ENCODE data around the gene ARL6IP4. TPM values are rescaled to one million over a fixed set of nuclear protein-coding genes. Genes with fewer than 3 reads are reported as not detected.

The ARL6IP4 gene
- total and polyA plus RNA-seq, 10 of the 15 experiments (the other 5 are each of a cell fraction or from before 2014, with no cell fraction given): 2.5 to 320 (median 188) TPM

Small RNA genes lying within 50 kb of the gene (microRNA-seq; reads per million reads assigned to microRNA genes)
- gene MIR4304: not detected

Small RNA genes lying within 50 kb of the gene (small RNA-seq; reads per million reads assigned to genes)
- gene ARL6IP4: not detected
- gene MIR4304: not detected

Other genes starting within 250 kb of the ARL6IP4 start
Only the 7 nearest of the 8 such genes appear.
- 46.7 and 51.8 TPM in 2 replicates for gene DENR, start 227.9 kb upstream of the ARL6IP4 start, total RNA-seq (2014; rRNA removed)
- gene DENR, start 227.9 kb upstream of the ARL6IP4 start, total RNA-seq (2014; rRNA removed; fragmentation: Illumina TruSeq; extraction: Trizol): 60.4 and 61.4 TPM in 2 replicates
- 52.0 and 54.3 TPM in 2 replicates for gene DENR, start 227.9 kb upstream of the ARL6IP4 start, total RNA-seq (2021)
- 55.6 and 96.0 TPM in 2 replicates for gene DENR, start 227.9 kb upstream of the ARL6IP4 start, polyA plus RNA-seq (2011; rRNA removed)
- 67.8 and 74.6 TPM in 2 replicates for gene DENR, start 227.9 kb upstream of the ARL6IP4 start, polyA plus RNA-seq (2014; fragmentation: Illumina TruSeq; extraction: Trizol)
- 10 to 100 TPM; 29.4 to 44.5 TPM for gene DENR, start 227.9 kb upstream of the ARL6IP4 start, polyA plus RNA-seq (2014; fragmentation: Nextera tagmentation; extraction: Ambion mirVana)
- 50.9 and 61.1 TPM in 2 replicates for gene DENR, start 227.9 kb upstream of the ARL6IP4 start, polyA plus RNA-seq (2014; rRNA removed)
- gene DENR, start 227.9 kb upstream of the ARL6IP4 start, polyA plus RNA-seq (2016; fragmentation: Nextera tagmentation; extraction: Ambion mirVana): 10 to 100 TPM; 94.2 to 97.7 TPM
- 0.28 and 0.33 TPM in 2 replicates for gene CCDC62, start 206.1 kb upstream of the ARL6IP4 start, total RNA-seq (2014; rRNA removed)
- gene CCDC62, start 206.1 kb upstream of the ARL6IP4 start, total RNA-seq (2014; rRNA removed; fragmentation: Illumina TruSeq; extraction: Trizol): 0.41 and 0.54 TPM in 2 replicates
- 0.48 and 0.59 TPM in 2 replicates for gene CCDC62, start 206.1 kb upstream of the ARL6IP4 start, total RNA-seq (2021)
- 0.39 and 0.69 TPM in 2 replicates for gene CCDC62, start 206.1 kb upstream of the ARL6IP4 start, polyA plus RNA-seq (2011; rRNA removed)
- gene CCDC62, start 206.1 kb upstream of the ARL6IP4 start, polyA plus RNA-seq (2014; fragmentation: Illumina TruSeq; extraction: Trizol): 0.29 and 0.54 TPM in 2 replicates
- gene CCDC62, start 206.1 kb upstream of the ARL6IP4 start, polyA plus RNA-seq (2014; fragmentation: Nextera tagmentation; extraction: Ambion mirVana): under 1 TPM; 0.08 to 0.09 TPM
- gene CCDC62, start 206.1 kb upstream of the ARL6IP4 start, polyA plus RNA-seq (2014; rRNA removed): 0.20 and 0.32 TPM in 2 replicates
- gene CCDC62, start 206.1 kb upstream of the ARL6IP4 start, polyA plus RNA-seq (2016; fragmentation: Nextera tagmentation; extraction: Ambion mirVana): under 1 TPM; 0.16 to 0.25 TPM
- gene HIP1R, start 145.2 kb upstream of the ARL6IP4 start, total RNA-seq (2014; rRNA removed): 23.3 and 27.7 TPM in 2 replicates
- 6.9 and 10.2 TPM in 2 replicates for gene HIP1R, start 145.2 kb upstream of the ARL6IP4 start, total RNA-seq (2014; rRNA removed; fragmentation: Illumina TruSeq; extraction: Trizol)
- gene HIP1R, start 145.2 kb upstream of the ARL6IP4 start, total RNA-seq (2021): 20.7 and 21.7 TPM in 2 replicates
- 1.1 and 1.6 TPM in 2 replicates for gene HIP1R, start 145.2 kb upstream of the ARL6IP4 start, polyA plus RNA-seq (2011; rRNA removed)
- 3.4 and 10.4 TPM in 2 replicates for gene HIP1R, start 145.2 kb upstream of the ARL6IP4 start, polyA plus RNA-seq (2014; fragmentation: Illumina TruSeq; extraction: Trizol)
- gene HIP1R, start 145.2 kb upstream of the ARL6IP4 start, polyA plus RNA-seq (2014; fragmentation: Nextera tagmentation; extraction: Ambion mirVana): under 1 TPM; 0.18 to 0.35 TPM
- 19.9 and 20.8 TPM in 2 replicates for gene HIP1R, start 145.2 kb upstream of the ARL6IP4 start, polyA plus RNA-seq (2014; rRNA removed)
- 10 to 100 TPM; 12.9 to 14.4 TPM for gene HIP1R, start 145.2 kb upstream of the ARL6IP4 start, polyA plus RNA-seq (2016; fragmentation: Nextera tagmentation; extraction: Ambion mirVana)
- gene VPS37B, start 84.6 kb upstream of the ARL6IP4 start, total RNA-seq (2014; rRNA removed): 47.5 and 53.3 TPM in 2 replicates
- gene VPS37B, start 84.6 kb upstream of the ARL6IP4 start, total RNA-seq (2014; rRNA removed; fragmentation: Illumina TruSeq; extraction: Trizol): 22.3 and 26.5 TPM in 2 replicates
- 68.6 and 68.7 TPM in 2 replicates for gene VPS37B, start 84.6 kb upstream of the ARL6IP4 start, total RNA-seq (2021)
- gene VPS37B, start 84.6 kb upstream of the ARL6IP4 start, polyA plus RNA-seq (2011; rRNA removed): 11.7 and 13.0 TPM in 2 replicates
- gene VPS37B, start 84.6 kb upstream of the ARL6IP4 start, polyA plus RNA-seq (2014; fragmentation: Illumina TruSeq; extraction: Trizol): 20.1 and 29.5 TPM in 2 replicates
- 1 to 10 TPM in 1 of 2 experiments, under 1 TPM in 1; 0.66 to 1.7 TPM for gene VPS37B, start 84.6 kb upstream of the ARL6IP4 start, polyA plus RNA-seq (2014; fragmentation: Nextera tagmentation; extraction: Ambion mirVana)
- gene VPS37B, start 84.6 kb upstream of the ARL6IP4 start, polyA plus RNA-seq (2014; rRNA removed): 54.0 and 63.8 TPM in 2 replicates
- gene VPS37B, start 84.6 kb upstream of the ARL6IP4 start, polyA plus RNA-seq (2016; fragmentation: Nextera tagmentation; extraction: Ambion mirVana): 10 to 100 TPM; 49.7 to 52.6 TPM
- gene ABCB9, start 14.2 kb upstream of the ARL6IP4 start, total RNA-seq (2014; rRNA removed): 4.0 and 4.1 TPM in 2 replicates
- gene ABCB9, start 14.2 kb upstream of the ARL6IP4 start, total RNA-seq (2014; rRNA removed; fragmentation: Illumina TruSeq; extraction: Trizol): 2.7 and 3.0 TPM in 2 replicates
- 3.7 and 4.9 TPM in 2 replicates for gene ABCB9, start 14.2 kb upstream of the ARL6IP4 start, total RNA-seq (2021)
- 0.58 and 0.85 TPM in 2 replicates for gene ABCB9, start 14.2 kb upstream of the ARL6IP4 start, polyA plus RNA-seq (2011; rRNA removed)
- gene ABCB9, start 14.2 kb upstream of the ARL6IP4 start, polyA plus RNA-seq (2014; fragmentation: Illumina TruSeq; extraction: Trizol): 0.65 and 1.4 TPM in 2 replicates
- under 1 TPM; 0.37 to 0.43 TPM for gene ABCB9, start 14.2 kb upstream of the ARL6IP4 start, polyA plus RNA-seq (2014; fragmentation: Nextera tagmentation; extraction: Ambion mirVana)
- gene ABCB9, start 14.2 kb upstream of the ARL6IP4 start, polyA plus RNA-seq (2014; rRNA removed): 4.6 and 5.3 TPM in 2 replicates
- gene ABCB9, start 14.2 kb upstream of the ARL6IP4 start, polyA plus RNA-seq (2016; fragmentation: Nextera tagmentation; extraction: Ambion mirVana): 1 to 10 TPM; 3.2 to 4.3 TPM
- 14.3 and 16.9 TPM in 2 replicates for gene OGFOD2, start 5.4 kb upstream of the ARL6IP4 start, total RNA-seq (2014; rRNA removed)
- 5.4 and 6.3 TPM in 2 replicates for gene OGFOD2, start 5.4 kb upstream of the ARL6IP4 start, total RNA-seq (2014; rRNA removed; fragmentation: Illumina TruSeq; extraction: Trizol)
- gene OGFOD2, start 5.4 kb upstream of the ARL6IP4 start, total RNA-seq (2021): 18.7 and 21.8 TPM in 2 replicates
- gene OGFOD2, start 5.4 kb upstream of the ARL6IP4 start, polyA plus RNA-seq (2011; rRNA removed): 9.2 and 15.6 TPM in 2 replicates
- gene OGFOD2, start 5.4 kb upstream of the ARL6IP4 start, polyA plus RNA-seq (2014; fragmentation: Illumina TruSeq; extraction: Trizol): 3.3 and 4.5 TPM in 2 replicates
- 1 to 10 TPM in 1 of 2 experiments, under 1 TPM in 1; 0.93 to 1.8 TPM for gene OGFOD2, start 5.4 kb upstream of the ARL6IP4 start, polyA plus RNA-seq (2014; fragmentation: Nextera tagmentation; extraction: Ambion mirVana)
- 28.0 and 29.2 TPM in 2 replicates for gene OGFOD2, start 5.4 kb upstream of the ARL6IP4 start, polyA plus RNA-seq (2014; rRNA removed)
- 10 to 100 TPM; 27.3 to 28.6 TPM for gene OGFOD2, start 5.4 kb upstream of the ARL6IP4 start, polyA plus RNA-seq (2016; fragmentation: Nextera tagmentation; extraction: Ambion mirVana)
- gene PITPNM2, start 170.4 kb downstream of the ARL6IP4 start, total RNA-seq (2014; rRNA removed): 0.11 and 0.17 TPM in 2 replicates
- gene PITPNM2, start 170.4 kb downstream of the ARL6IP4 start, total RNA-seq (2014; rRNA removed; fragmentation: Illumina TruSeq; extraction: Trizol): 0.09 and 0.27 TPM in 2 replicates
- 0.95 and 0.98 TPM in 2 replicates for gene PITPNM2, start 170.4 kb downstream of the ARL6IP4 start, total RNA-seq (2021)
- gene PITPNM2, start 170.4 kb downstream of the ARL6IP4 start, polyA plus RNA-seq (2011; rRNA removed): 0.56 and 1.0 TPM in 2 replicates
- 0.29 TPM in 2 replicates for gene PITPNM2, start 170.4 kb downstream of the ARL6IP4 start, polyA plus RNA-seq (2014; fragmentation: Illumina TruSeq; extraction: Trizol)
- gene PITPNM2, start 170.4 kb downstream of the ARL6IP4 start, polyA plus RNA-seq (2014; fragmentation: Nextera tagmentation; extraction: Ambion mirVana): under 1 TPM in 1 of 2 experiments, not detected in 1; 0.05 TPM
- gene PITPNM2, start 170.4 kb downstream of the ARL6IP4 start, polyA plus RNA-seq (2014; rRNA removed): 0.24 and 0.25 TPM in 2 replicates
- under 1 TPM; 0.03 to 0.08 TPM for gene PITPNM2, start 170.4 kb downstream of the ARL6IP4 start, polyA plus RNA-seq (2016; fragmentation: Nextera tagmentation; extraction: Ambion mirVana)

Measured in GM12878 (cell line).